GM18858 (cell line): ENCODE data around the gene PRR23B.

Experiments used
- ATAC-seq: cut with Tn5 transposase; IDR thresholded peaks from one replicate; pipeline ENCODE4 v1.9.1; 2021; ENCODE audit not compliant: unreplicated experiment

PRR23B gene

DNA sequence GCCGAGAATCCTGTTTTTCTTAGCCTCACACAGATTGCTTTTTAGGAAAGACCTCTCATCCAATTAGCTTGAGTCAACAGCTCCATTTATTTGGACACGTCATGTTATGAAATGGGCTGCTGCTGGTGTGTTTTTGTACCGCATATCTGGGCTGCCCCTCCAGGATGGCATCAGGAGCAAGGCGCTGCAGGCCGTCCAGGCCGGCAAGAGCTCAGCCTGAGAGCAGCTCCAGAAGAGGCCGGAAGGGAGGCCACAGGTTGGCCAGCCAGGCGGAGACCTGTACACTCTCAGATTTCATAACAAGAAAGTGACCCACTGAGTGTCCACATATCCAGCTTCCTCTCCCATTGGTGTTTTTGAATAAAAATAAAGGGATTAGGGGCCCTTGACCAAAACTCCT is 45.4 kb downstream of the PRR23B start:
- ATAC-seq: no peak

DNA sequence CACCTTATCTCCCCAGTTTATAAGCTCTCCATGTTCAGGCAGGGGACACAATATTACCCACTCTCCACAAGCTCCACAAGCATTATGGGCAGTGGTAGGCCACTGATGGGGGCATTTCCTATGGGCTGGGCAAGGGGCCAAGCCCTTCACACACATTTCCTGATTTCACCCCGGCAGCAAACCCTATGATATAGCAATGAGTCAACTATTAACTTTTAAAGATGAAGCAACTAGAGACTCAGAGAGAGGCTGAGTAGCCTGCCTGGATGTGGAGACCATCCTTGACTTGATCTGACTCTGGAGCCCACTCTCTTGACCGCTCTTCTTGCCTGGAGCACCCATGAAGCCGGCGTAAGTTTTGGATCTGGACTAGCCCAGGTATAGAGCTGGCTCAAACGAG is 46.3 kb downstream of the PRR23B start:
- ATAC-seq: no peak

GRCh38 chr3:138972941-138973340 is 47.8 kb downstream of the PRR23B start:
- no peak for ATAC-seq

DNA sequence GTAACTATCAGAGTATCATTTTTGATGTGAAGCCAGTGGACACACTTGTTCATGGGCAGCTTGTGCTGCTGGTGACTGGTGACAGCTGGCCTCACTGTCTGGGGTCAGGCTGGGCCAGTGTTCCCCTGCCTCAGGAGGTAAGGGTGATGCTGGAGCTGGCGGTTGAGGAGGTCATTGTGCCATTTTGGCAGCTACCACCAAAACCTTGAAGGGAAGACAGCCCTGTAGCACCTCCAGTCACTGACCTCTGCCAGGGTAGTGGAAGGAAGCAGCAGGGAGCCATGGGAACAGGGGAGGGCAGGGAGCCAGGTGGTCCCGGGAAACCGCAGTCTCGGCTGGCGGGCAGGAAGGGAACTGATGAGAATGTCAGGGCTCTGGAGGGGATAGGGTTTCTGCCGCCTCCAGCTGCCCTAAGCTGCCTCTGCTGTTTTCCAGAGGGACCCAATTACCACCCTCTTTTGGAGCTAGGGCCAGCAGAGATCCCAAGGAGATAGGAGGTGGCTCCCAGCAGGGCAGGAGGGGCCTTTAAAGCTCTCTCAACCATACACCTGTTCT is 48.9 kb downstream of the PRR23B start:
- ATAC-seq: no peak
